K562 (cell line): ENCODE measurements around the gene EEF1AKMT1. TPM values are rescaled to one million over a fixed set of nuclear protein-coding genes. Genes with fewer than 3 reads are reported as not detected.

Experiments
- ATAC-seq: fragments of 200-7000 bp; cut with Tn5 transposase; 3 replicates; pipeline ENCODE4 v1.9.1; 2020; ENCODE audit warnings: moderate library complexity
- BruUV-seq: library from RNA; stranded (reverse); fragments of 400-500 nt; replicated peaks from 2 replicates; lab custom pipeline; 2021; lab: Mats Ljungman, UMichigan
- CTCF ChIA-PET: fragments of 300-600 bp; formaldehyde crosslinking; extraction: SDS; loops from one replicate; lab custom pipeline; 2021; ENCODE audit warnings: low intra/inter-chr PET ratio; lab: Yijun Ruan, JAX
- POLR2A ChIA-PET: fragments of 300-600, 350-650 bp; sonication (Branson Sonifier 250); formaldehyde crosslinking; extraction: SDS; loops from one replicate; lab custom pipeline; 2021; ENCODE audit warnings: antibody characterized with exemption, inconsistent platforms; lab: Yijun Ruan, JAX
- DNase-seq, 4 experiments: peaks; one replicate each; pipeline versions ENCODE4 v3.0.0 to v3.0.0-alpha.2; 2011 to 2018; ENCODE audit warnings: low spot score in 3 of 4, mixed read lengths in 3 of 4; ENCODE audit errors: extremely low read depth in 1 of 4
- FAIRE-seq: peaks from 2 replicates; lab custom pipeline; 2011; peaks lifted over from hg19 to GRCh38; lab: Jason Lieb, UNC
- H2AFZ ChIP-seq: 2 replicates; pipeline ENCODE4 v1.6.0; 2011; ENCODE audit warnings: low read depth, low read length, control low read depth, inconsistent platforms
- H3K27ac ChIP-seq: fragments of 200-600 bp; 3 replicates; pipeline ENCODE4 v1.8.0; 2011; ENCODE audit warnings: low read depth, mild to moderate bottlenecking, control low read depth, inconsistent platforms, low read length, moderate library complexity, mixed read lengths; ENCODE audit errors: extremely low read depth
- H3K27me3 ChIP-seq, 2 experiments: fragments of 300-600 bp in 1 of 2; 2 replicates in 1 of 2; 3 replicates in 1 of 2; pipeline versions ENCODE4 v1.6.0 to v1.8.0; 2011; ENCODE audit warnings: inconsistent platforms in 2 of 2, low read length in 2 of 2, mild to moderate bottlenecking in 1 of 2, mixed read lengths in 1 of 2, moderate library complexity in 1 of 2; ENCODE audit not compliant: control insufficient read depth in 2 of 2, insufficient read depth in 2 of 2
- H3K36me3 ChIP-seq: fragments of 300-600 bp; 3 replicates; pipeline ENCODE4 v1.8.0; 2011; ENCODE audit warnings: mild to moderate bottlenecking, low read length, inconsistent platforms; ENCODE audit not compliant: control insufficient read depth, insufficient read depth
- H3K4me1 ChIP-seq, 2 experiments: fragments of 200-600 bp in 1 of 2; replicated peaks in 1 of 2; 2 replicates in 1 of 2; 3 replicates in 1 of 2; pipeline versions ENCODE4 v1.5.1 to v1.8.0; 2011; ENCODE audit warnings: inconsistent platforms in 2 of 2, low read length in 2 of 2, mild to moderate bottlenecking in 1 of 2, mixed read lengths in 1 of 2, moderate library complexity in 1 of 2; ENCODE audit not compliant: control insufficient read depth in 2 of 2, insufficient read depth in 2 of 2
- H3K4me2 ChIP-seq: 2 replicates; pipeline ENCODE4 v1.6.1; 2011; ENCODE audit warnings: low read length, control low read depth, inconsistent platforms, mixed read lengths; ENCODE audit not compliant: insufficient read depth
- H3K4me3 ChIP-seq: fragments of 200-600 bp; sonication (generic), shearing (Covaris generic); 2 replicates; pipeline ENCODE4 v1.5.1; 2016; ENCODE audit warnings: control low read depth, inconsistent platforms
- H3K79me2 ChIP-seq: fragments of 200-600 bp; 3 replicates; pipeline ENCODE4 v1.8.0; 2011; ENCODE audit warnings: low read length, inconsistent platforms; ENCODE audit not compliant: control insufficient read depth, insufficient read depth
- H3K9ac ChIP-seq, 2 experiments: 2 replicates each; pipeline versions ENCODE4 v1.6.0 to v1.6.1; 2011; ENCODE audit warnings: low read depth in 2 of 2, low read length in 2 of 2, control low read depth in 1 of 2, inconsistent platforms in 1 of 2, mild to moderate bottlenecking in 1 of 2, mixed read lengths in 1 of 2; ENCODE audit not compliant: insufficient read depth in 1 of 2
- H3K9me1 ChIP-seq: one replicate; pipeline ENCODE4 v1.6.0; 2011; ENCODE audit warnings: inconsistent platforms, mild to moderate bottlenecking, low read length, moderate library complexity; ENCODE audit not compliant: control insufficient read depth, insufficient read depth
- H3K9me3 ChIP-seq: replicated peaks from 2 replicates; pipeline ENCODE4 v1.5.1; 2011; ENCODE audit warnings: low read depth, low read length, inconsistent platforms; ENCODE audit not compliant: control insufficient read depth, insufficient read depth
- H4K20me1 ChIP-seq: replicated peaks from 2 replicates; pipeline ENCODE4 v1.6.1; 2011; ENCODE audit warnings: low read length, inconsistent platforms, mixed read lengths; ENCODE audit not compliant: control insufficient read depth, insufficient read depth
- ESRRA ChIP-seq: fragments of 450-650 bp; IDR thresholded peaks from 2 replicates; pipeline ENCODE4 v1.6.1; 2014; ENCODE audit warnings: low read depth, mild to moderate bottlenecking, moderate library complexity, borderline replicate concordance
- ETS2 ChIP-seq: IDR thresholded peaks from 2 replicates; pipeline ENCODE4 v1.6.1; 2016; ENCODE audit warnings: borderline replicate concordance, missing genetic modification characterization, mild to moderate bottlenecking, moderate library complexity, missing compliant biosample characterization; ENCODE audit not compliant: poor library complexity, severe bottlenecking
- FOSL1 ChIP-seq: fragments of 200-800 bp; sonication (Bioruptor generic); conservative IDR thresholded peaks from 2 replicates; pipeline ENCODE4 v1.6.1; 2016; ENCODE audit warnings: missing genetic modification characterization, missing compliant biosample characterization
- MECOM ChIP-seq: fragments of 250-450 bp; sonication (Bioruptor Pico); IDR thresholded peaks from 2 replicates; pipeline ENCODE4 v1.8.0; 2022; ENCODE audit warnings: inconsistent platforms
- NONO ChIP-seq, 2 experiments: fragments of 200-400 bp in 1 of 2; fragments of 450-650 bp in 1 of 2; formaldehyde crosslinking in 1 of 2; IDR thresholded peaks; 2 replicates each; pipeline ENCODE4 v1.6.1; 2017; ENCODE audit warnings: low read depth in 2 of 2, mild to moderate bottlenecking in 2 of 2, moderate library complexity in 2 of 2, low read length in 1 of 2
- RAD51 ChIP-seq: fragments of 450-650 bp; IDR thresholded peaks from 2 replicates; pipeline ENCODE4 v1.7.1; 2016; ENCODE audit warnings: low read depth, mild to moderate bottlenecking, borderline replicate concordance
- STAT5A ChIP-seq: IDR thresholded peaks from 2 replicates; pipeline ENCODE4 v1.6.1; 2012; ENCODE audit warnings: low read length, inconsistent platforms, borderline replicate concordance
- TCF3 ChIP-seq: sonication (generic); formaldehyde crosslinking; IDR thresholded peaks from 2 replicates; pipeline ENCODE4 v1.4.0; 2020; ENCODE audit warnings: mild to moderate bottlenecking, missing genetic modification reagents
- TOE1 ChIP-seq, 2 experiments: fragments of 450-650 bp in 1 of 2; sonication (generic) in 1 of 2; formaldehyde crosslinking in 1 of 2; IDR thresholded peaks; 2 replicates each; pipeline versions ENCODE4 v1.7.1 to v1.8.0; 2016 to 2022; ENCODE audit warnings: borderline replicate concordance in 2 of 2, mild to moderate bottlenecking in 2 of 2, antibody characterized with exemption in 1 of 2, inconsistent platforms in 1 of 2, low read depth in 1 of 2, missing genetic modification reagents in 1 of 2, moderate library complexity in 1 of 2
- ZNF174 ChIP-seq: fragments of 250-450 bp; sonication (Bioruptor Pico); IDR thresholded peaks from 2 replicates; pipeline ENCODE4 v1.4.0; 2020; ENCODE audit warnings: mild to moderate bottlenecking
- WGBS: fragments of 100-300 bp; shearing (Covaris generic); methylation state at CpG from one replicate; pipeline ENCODE4 v1.1.6; 2016; ENCODE audit warnings: low coverage, mixed read lengths; ENCODE audit not compliant: insufficient coverage; ENCODE audit errors: missing lambda C conversion rate; 5-methylcytosine and 5-hydroxymethylcytosine counted together
- in situ Hi-C: fragments of 300-500 bp; cut with MboI; formaldehyde crosslinking; loops from 4 replicates; pipeline ENCODE4 v1.15.0; 2018; ENCODE audit warnings: inconsistent platforms, mixed read lengths
- intact Hi-C: fragments of 100-400 bp; cut with micrococcal nuclease; formaldehyde crosslinking; loops from 2 replicates; pipeline ENCODE4 v1.14.2; 2022
- polyA plus RNA-seq, 8 experiments: library from polyadenylated mRNA; depleted of rRNA in 4 of 8; stranded (reverse) in 5 of 8; unstranded in 3 of 8; fragments of >200 nt; fragmentation: Nextera tagmentation in 2 of 8; fragmentation: Illumina TruSeq in 1 of 8; extraction: Ambion mirVana in 2 of 8; extraction: Trizol in 1 of 8; gene quantifications; 2 replicates each; pipeline versions ENCODE4 v1.2.1 to v1.2.3, GENCODE V29; 2011 to 2014; ENCODE audit warnings: inconsistent platforms in 1 of 8, missing spikeins in 1 of 8
- total RNA-seq, 7 experiments: library from RNA; depleted of rRNA in 6 of 7; stranded (reverse); fragments of >200 nt in 6 of 7; fragmentation: Illumina TruSeq in 2 of 7; extraction: Trizol in 2 of 7; gene quantifications; 2 replicates each; pipeline versions ENCODE4 v1.2.1 to v1.2.3, GENCODE V29; 2011 to 2021; ENCODE audit warnings: low replicate concordance in 1 of 7
- TF ChIP-seq, protein P1 (sequence below): fragments of 450-650 bp; IDR thresholded peaks from 2 replicates; pipeline ENCODE4 v1.6.1; 2016; ENCODE audit warnings: low read depth, mild to moderate bottlenecking, moderate library complexity
- TF ChIP-seq, protein P2 (sequence below): fragments of 450-650 bp; formaldehyde crosslinking; IDR thresholded peaks from 2 replicates; pipeline ENCODE4 v1.4.0; 2020; ENCODE audit warnings: mild to moderate bottlenecking, mixed read lengths

Gene EEF1AKMT1
- total and polyA plus RNA-seq, 9 of the 15 experiments (the other 6 are each of a cell fraction or from before 2014, with no cell fraction given), result 5.3 to 36.3 (median 7.9) TPM

DNA sequence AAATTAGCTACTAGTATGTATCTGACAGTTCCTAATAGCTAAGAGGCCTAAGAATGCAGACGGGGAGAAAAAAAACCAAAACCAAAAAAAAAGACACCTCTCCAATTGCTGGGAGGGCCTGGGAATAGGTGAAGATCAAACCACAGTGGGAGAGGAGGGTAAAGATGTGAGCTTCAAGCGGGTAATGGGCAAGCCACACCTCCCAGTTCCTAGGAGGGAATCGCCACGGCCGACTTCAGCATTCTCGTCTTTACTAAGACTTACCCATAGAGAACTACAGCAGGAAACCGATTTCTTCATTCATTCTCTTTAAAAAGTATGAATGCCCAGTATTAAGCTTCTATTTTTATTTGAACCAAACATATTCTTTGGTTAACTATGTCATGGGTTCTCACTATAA, 5.6 kb upstream of the EEF1AKMT1 start:
- in situ Hi-C loops, result no loop called here
- intact Hi-C loops, result no loop called here

More for the DNA sequence above, 5.6 kb upstream of the EEF1AKMT1 start:
- TF ChIP-seq, protein P1, sequence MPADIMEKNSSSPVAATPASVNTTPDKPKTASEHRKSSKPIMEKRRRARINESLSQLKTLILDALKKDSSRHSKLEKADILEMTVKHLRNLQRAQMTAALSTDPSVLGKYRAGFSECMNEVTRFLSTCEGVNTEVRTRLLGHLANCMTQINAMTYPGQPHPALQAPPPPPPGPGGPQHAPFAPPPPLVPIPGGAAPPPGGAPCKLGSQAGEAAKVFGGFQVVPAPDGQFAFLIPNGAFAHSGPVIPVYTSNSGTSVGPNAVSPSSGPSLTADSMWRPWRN, result no peak
- TF ChIP-seq, protein P2, sequence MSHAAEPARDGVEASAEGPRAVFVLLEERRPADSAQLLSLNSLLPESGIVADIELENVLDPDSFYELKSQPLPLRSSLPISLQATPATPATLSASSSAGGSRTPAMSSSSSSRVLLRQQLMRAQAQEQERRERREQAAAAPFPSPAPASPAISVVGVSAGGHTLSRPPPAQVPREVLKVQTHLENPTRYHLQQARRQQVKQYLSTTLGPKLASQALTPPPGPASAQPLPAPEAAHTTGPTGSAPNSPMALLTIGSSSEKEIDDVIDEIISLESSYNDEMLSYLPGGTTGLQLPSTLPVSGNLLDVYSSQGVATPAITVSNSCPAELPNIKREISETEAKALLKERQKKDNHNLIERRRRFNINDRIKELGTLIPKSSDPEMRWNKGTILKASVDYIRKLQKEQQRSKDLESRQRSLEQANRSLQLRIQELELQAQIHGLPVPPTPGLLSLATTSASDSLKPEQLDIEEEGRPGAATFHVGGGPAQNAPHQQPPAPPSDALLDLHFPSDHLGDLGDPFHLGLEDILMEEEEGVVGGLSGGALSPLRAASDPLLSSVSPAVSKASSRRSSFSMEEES (CRISPR knock-in tag), result no peak
- TF ChIP-seq ESRRA (no peak), TOE1 (IDR thresholded peaks at IDR 0.05; ENCODE audit: borderline replicate concordance) (no peak), TOE1 (CRISPR knock-in tag; IDR thresholded peaks at IDR 0.05; ENCODE audit: borderline replicate concordance, low read depth) (no peak), STAT5A (no peak), FOSL1 (tag) (no peak), NONO (IDR thresholded peaks at IDR 0.05; ENCODE audit: low read depth in 2 of 2, low read length in 1 of 2) (no peak), RAD51 (no peak), ETS2 (tag) (no peak), TCF3 (CRISPR knock-in tag) (no peak), ZNF174 (CRISPR knock-in tag) (no peak), MECOM (CRISPR knock-in tag) (no peak)
- DNase-seq (no peak), FAIRE-seq (no peak), ATAC-seq (no peak)
- no peaks in the 10 kb centered on the region for H3K4me1 ChIP-seq
- CTCF ChIA-PET, result no interaction called here
- POLR2A ChIA-PET, result interaction anchor here (0.5 to 0.8 kb wide), 2 partner anchors 68 to 144 kb away, joined by 3 read pairs; no protein-coding TSS in a partner anchor
- H3K9me3 ChIP-seq, result no peaks in the 10 kb centered on the region
- no peak overlapping the region for H3K4me3 ChIP-seq
- H3K79me2 ChIP-seq, result no peaks in the 10 kb centered on the region
- H3K9me1 ChIP-seq, result no peaks in the 10 kb centered on the region
- no peaks in the 10 kb centered on the region for H3K27me3 ChIP-seq
- no peak overlapping the region for H3K9ac ChIP-seq
- H3K4me2 ChIP-seq, result no peak overlapping the region
- no peak overlapping the region for H2AFZ ChIP-seq
- no peak overlapping the region for H3K27ac ChIP-seq
- H4K20me1 ChIP-seq, result no peaks in the 10 kb centered on the region
- WGBS, result 90% methylated on average over 7 of the region's 7 CpGs
- peaks cover 41% of the 10 kb centered on the region; the same call in 1 of the 3 replicates for H3K36me3 ChIP-seq
- BruUV-seq, result no TSS peak
